Effector memory CD4-positive, alpha-beta T cell (primary cell): ENCODE results near the gene EFTUD2.

Experiments used
- DNase-seq, 3 donors: peaks; one replicate each; pipeline ENCODE4 v3.0.0-alpha.2; 2020
- H3K27ac ChIP-seq: 2 replicates; pipeline ENCODE4 v1.7.0; 2013; ENCODE audit warnings: mild to moderate bottlenecking, low read length, moderate library complexity; ENCODE audit not compliant: insufficient read depth, poor library complexity, severe bottlenecking
- H3K27me3 ChIP-seq: replicated peaks from 2 replicates; pipeline ENCODE4 v1.7.0; 2013; ENCODE audit warnings: mild to moderate bottlenecking, low read length; ENCODE audit not compliant: insufficient read depth, control insufficient read depth, poor library complexity, severe bottlenecking
- H3K36me3 ChIP-seq: 2 replicates; pipeline ENCODE4 v1.7.0; 2013; ENCODE audit warnings: mild to moderate bottlenecking, low read length, moderate library complexity; ENCODE audit not compliant: control insufficient read depth, insufficient read depth
- H3K4me1 ChIP-seq: 2 replicates; pipeline ENCODE4 v1.7.0; 2013; ENCODE audit warnings: low read length, mild to moderate bottlenecking; ENCODE audit not compliant: control insufficient read depth, insufficient read depth, poor library complexity, severe bottlenecking
- H3K4me3 ChIP-seq: 2 replicates; pipeline ENCODE4 v1.7.0; 2013; ENCODE audit warnings: low read length, low read depth, mild to moderate bottlenecking; ENCODE audit not compliant: insufficient read depth, poor library complexity, severe bottlenecking
- H3K9me3 ChIP-seq: 2 replicates; pipeline ENCODE4 v1.7.0; 2013; ENCODE audit warnings: mild to moderate bottlenecking, low read length, moderate library complexity; ENCODE audit not compliant: control insufficient read depth

Gene EFTUD2

GRCh38 chr17:44918006-44918405, 18.8 kb upstream of the EFTUD2 start:
- Histone ChIP-seq H3K27me3 (peaks cover 5% of the 10 kb centered on the region), H3K4me1 (no peaks in the 10 kb centered on the region), H3K9me3 (no peaks in the 10 kb centered on the region), H3K4me3 (no peak overlapping the region), H3K27ac (no peak overlapping the region), H3K36me3 (no peaks in the 10 kb centered on the region)
- no peak for DNase-seq

GRCh38 chr17:44917456-44917855, 18.2 kb upstream of the EFTUD2 start:
- no peak overlapping the region for H3K27ac ChIP-seq
- no peak overlapping the region for H3K4me3 ChIP-seq
- no peaks in the 10 kb centered on the region for H3K4me1 ChIP-seq
- DNase-seq = no peak
- H3K36me3 ChIP-seq = no peaks in the 10 kb centered on the region
- H3K27me3 ChIP-seq = peaks cover 5% of the 10 kb centered on the region
- H3K9me3 ChIP-seq = no peaks in the 10 kb centered on the region

- no peak for DNase-seq
- Histone ChIP-seq H3K4me1 (no peaks in the 10 kb centered on the region), H3K36me3 (no peaks in the 10 kb centered on the region), H3K27ac (no peak overlapping the region), H3K27me3 (peaks cover 2% of the 10 kb centered on the region), H3K4me3 (no peak overlapping the region), H3K9me3 (no peaks in the 10 kb centered on the region)
Observed at GRCh38 chr17:44916781-44917241, 17.6 kb upstream of the EFTUD2 start.

- no peak for DNase-seq
- Histone ChIP-seq H3K4me1 (peaks cover 5% of the 10 kb centered on the region), H3K36me3 (no peaks in the 10 kb centered on the region), H3K4me3 (no peak overlapping the region), H3K27ac (no peak overlapping the region), H3K27me3 (peaks cover 8% of the 10 kb centered on the region), H3K9me3 (no peaks in the 10 kb centered on the region)
Observed at GRCh38 chr17:44915862-44916780, 16.9 kb upstream of the EFTUD2 start.

- H3K27me3 ChIP-seq = peaks cover 11% of the 10 kb centered on the region
- H3K4me3 ChIP-seq = no peak within 1 kb of the TSS
- no peaks in the 10 kb centered on the region for H3K9me3 ChIP-seq
- H3K27ac ChIP-seq = no peak within 1 kb of the TSS
- H3K4me1 ChIP-seq = peaks cover 8% of the 10 kb centered on the region
- no peaks in the 10 kb centered on the region for H3K36me3 ChIP-seq
- DNase-seq = no peak
Observed at GRCh38 chr17:44915321-44915726, 16.1 kb upstream of the EFTUD2 start, which contains the start of gene GFAP. TSS of gene GFAP (minus strand) at chr17:44915500. CDS start at chr17:44915486, 14 bp downstream.

- Histone ChIP-seq H3K27ac (no peak overlapping the region), H3K9me3 (no peaks in the 10 kb centered on the region), H3K4me3 (no peak overlapping the region), H3K27me3 (peaks cover 11% of the 10 kb centered on the region), H3K4me1 (peaks cover 8% of the 10 kb centered on the region), H3K36me3 (no peaks in the 10 kb centered on the region)
- no peak for DNase-seq
Observed at GRCh38 chr17:44914698-44915271, 15.5 kb upstream of the EFTUD2 start.

GRCh38 chr17:44914148-44914547, 14.9 kb upstream of the EFTUD2 start:
- H3K27ac ChIP-seq = no peak overlapping the region
- H3K27me3 ChIP-seq = peaks cover 11% of the 10 kb centered on the region
- H3K4me1 ChIP-seq = peaks cover 8% of the 10 kb centered on the region
- no peak for DNase-seq
- H3K4me3 ChIP-seq = no peak overlapping the region
- no peaks in the 10 kb centered on the region for H3K36me3 ChIP-seq
- H3K9me3 ChIP-seq = no peaks in the 10 kb centered on the region

- Histone ChIP-seq H3K27me3 (peaks cover 11% of the 10 kb centered on the region), H3K9me3 (no peaks in the 10 kb centered on the region), H3K4me3 (no peak overlapping the region), H3K4me1 (peaks cover 8% of the 10 kb centered on the region), H3K36me3 (no peaks in the 10 kb centered on the region), H3K27ac (no peak overlapping the region)
- no peak for DNase-seq
Observed at GRCh38 chr17:44913676-44914075, 14.4 kb upstream of the EFTUD2 start.

- DNase-seq = no peak
- Histone ChIP-seq H3K9me3 (no peaks in the 10 kb centered on the region), H3K27ac (no peak overlapping the region), H3K36me3 (no peaks in the 10 kb centered on the region), H3K4me1 (peaks cover 8% of the 10 kb centered on the region), H3K4me3 (no peak overlapping the region), H3K27me3 (peaks cover 11% of the 10 kb centered on the region)
Observed at GRCh38 chr17:44912763-44913544, 13.7 kb upstream of the EFTUD2 start.
